ENCODE measurements around the gene RAD17. TPM values are rescaled to one million over a fixed set of nuclear protein-coding genes. Genes with fewer than 3 reads are reported as not detected.
"Not testable (repeated sequence)": the region's sequence is repeated elsewhere in the genome, so short reads cannot be mapped to it uniquely, and the experiment has no call there.

The RAD17 gene
- polyA plus RNA-seq, 1 experiment: 18.0 TPM

- no peaks in the 10 kb centered on the region for H3K27me3 ChIP-seq (ENCODE audit: control insufficient read depth, insufficient read depth, low read length)
- TF ChIP-seq CTCF (IDR thresholded peaks at IDR 0.05; ENCODE audit: insufficient read depth, low read depth, low read length): no peak
- ChIA-PET CTCF (no interaction called here), POLR2A (no interaction called here)
- no peak for DNase-seq (ENCODE audit: low read depth)
- peak overlapping the region; percentile 90 for H3K4me3 ChIP-seq (ENCODE audit: low read depth, low read length)
- H3K36me3 ChIP-seq (ENCODE audit: control insufficient read depth, insufficient read depth, low read length): peaks cover 1% of the 10 kb centered on the region; the same call in 1 of the 2 replicates
These were observed 919 bp upstream of the RAD17 start for GRCh38 chr5:69368458-69369339.

- POLR2A ChIA-PET: interaction anchor here (0.6 kb wide), 1 partner anchor 150 kb away, joined by 3 read pairs; no protein-coding TSS in a partner anchor
- DNase-seq (ENCODE audit: low read depth); H3K27me3 ChIP-seq (ENCODE audit: control insufficient read depth, insufficient read depth, low read length); H3K36me3 ChIP-seq (ENCODE audit: control insufficient read depth, insufficient read depth, low read length); CTCF ChIA-PET: not testable (repeated sequence)
- peak overlapping the region; percentile 90 for H3K4me3 ChIP-seq (ENCODE audit: low read depth, low read length)
These were observed 717 bp downstream of the RAD17 start for GRCh38 chr5:69370335-69370734.

GRCh38 chr5:69372394-69372793 is 2.8 kb downstream of the RAD17 start:
- Histone ChIP-seq H3K36me3 (ENCODE audit: control insufficient read depth, insufficient read depth, low read length) (peaks cover 6% of the 10 kb centered on the region), H3K4me3 (ENCODE audit: low read depth, low read length) (no peak overlapping the region), H3K27me3 (ENCODE audit: control insufficient read depth, insufficient read depth, low read length) (no peaks in the 10 kb centered on the region)
- CTCF ChIA-PET: interaction anchor here (0.9 to 1.6 kb wide), 4 partner anchors 9 to 279 kb away, joined by 3 to 10 read pairs (median 4); partner anchors contain the start of gene SLC30A5
- POLR2A ChIA-PET: no interaction called here
- DNase-seq (ENCODE audit: low read depth): no peak
- no peak for TF ChIP-seq CTCF (IDR thresholded peaks at IDR 0.05; ENCODE audit: insufficient read depth, low read depth, low read length)

GRCh38 chr5:69374911-69375446 is 5.4 kb downstream of the RAD17 start:
- DNase-seq (ENCODE audit: low read depth): no peak
- ChIA-PET POLR2A (no interaction called here), CTCF (interaction anchor here (0.6 kb wide), 1 partner anchor 34 kb away, joined by 3 read pairs; no protein-coding TSS in a partner anchor)
- Histone ChIP-seq H3K27me3 (ENCODE audit: control insufficient read depth, insufficient read depth, low read length) (no peaks in the 10 kb centered on the region), H3K4me3 (ENCODE audit: low read depth, low read length) (no peak overlapping the region), H3K36me3 (ENCODE audit: control insufficient read depth, insufficient read depth, low read length) (peaks cover 4% of the 10 kb centered on the region)
- no peak for TF ChIP-seq CTCF (IDR thresholded peaks at IDR 0.05; ENCODE audit: insufficient read depth, low read depth, low read length)

- H3K27me3 ChIP-seq (ENCODE audit: control insufficient read depth, insufficient read depth, low read length): no peaks in the 10 kb centered on the region
- ChIA-PET POLR2A (no interaction called here), CTCF (no interaction called here)
- no peak for DNase-seq (ENCODE audit: low read depth)
- TF ChIP-seq CTCF (IDR thresholded peaks at IDR 0.05; ENCODE audit: insufficient read depth, low read depth, low read length): no peak
- no peak overlapping the region for H3K4me3 ChIP-seq (ENCODE audit: low read depth, low read length)
- peaks cover 10% of the 10 kb centered on the region for H3K36me3 ChIP-seq (ENCODE audit: control insufficient read depth, insufficient read depth, low read length)
These were observed 8.8 kb downstream of the RAD17 start for GRCh38 chr5:69378376-69378775.

All from BJ (cell line).